Right renal cortex interstitium (tissue), 3 donors: ENCODE data around the gene CPED1. TPM values are rescaled to one million over a fixed set of nuclear protein-coding genes. Genes with fewer than 3 reads are reported as not detected.
"Not testable (repeated sequence)": the region's sequence is repeated elsewhere in the genome, so short reads cannot be mapped to it uniquely, and the experiment has no call there.

Experiments used
- DNase-seq, 3 donors: peaks; one replicate each; pipeline ENCODE4 v3.0.0-alpha.2; 2013; ENCODE audit warnings: low read depth in 3 of 3, low spot score in 2 of 3
- polyA plus RNA-seq, 3 donors: library from polyadenylated mRNA; unstranded; fragments of 120-200 nt; gene quantifications; one replicate each; pipeline ENCODE4 v1.2.1, GENCODE V29; 2013; ENCODE audit not compliant: insufficient read length in 3 of 3

Gene CPED1
- polyA plus RNA-seq, 3 donors, result 36.9 to 43.0 (median 42.1) TPM

DNA sequence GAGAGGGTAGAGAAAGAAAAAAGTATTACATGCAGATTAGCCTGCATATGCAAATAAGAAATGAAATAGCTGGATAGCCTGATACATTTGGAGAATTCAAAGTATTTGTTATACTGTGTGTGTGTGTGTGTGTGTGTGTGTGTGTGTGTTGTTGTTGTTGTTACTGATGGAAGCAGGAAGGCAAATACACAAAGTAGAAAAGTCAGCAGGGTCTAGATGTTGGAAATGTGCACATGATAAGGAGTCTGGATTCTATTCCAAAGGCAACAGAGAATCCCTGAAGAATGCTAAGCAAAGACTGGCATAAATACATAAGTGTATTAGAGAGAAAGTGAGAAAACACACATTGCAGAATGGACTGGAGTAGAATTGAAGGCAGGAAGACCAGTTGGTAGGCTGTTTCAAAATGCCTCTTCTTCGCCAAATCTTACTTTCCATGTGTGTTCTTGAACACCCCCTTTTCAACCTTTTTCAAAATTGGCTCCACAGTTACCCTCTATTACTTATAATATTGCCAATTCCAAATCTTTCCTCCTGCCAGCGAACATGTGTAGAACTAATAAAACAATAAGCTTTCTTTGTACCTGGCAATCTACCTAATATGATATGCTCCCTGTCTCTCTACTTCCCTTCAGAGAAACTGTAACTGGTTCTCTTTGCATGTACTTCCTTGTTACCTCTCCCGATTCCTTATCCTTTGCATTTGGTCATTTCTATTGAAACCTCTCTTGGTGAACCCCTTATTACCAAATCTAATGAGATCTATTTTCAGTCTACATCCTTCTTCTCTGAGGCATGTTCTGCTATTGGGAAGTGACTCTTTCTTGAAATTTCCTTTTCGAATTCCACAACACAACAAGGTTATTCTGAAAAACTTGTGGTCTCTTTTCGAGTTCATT is 6.2 kb downstream of the CPED1 start:
- no peak for DNase-seq

DNA sequence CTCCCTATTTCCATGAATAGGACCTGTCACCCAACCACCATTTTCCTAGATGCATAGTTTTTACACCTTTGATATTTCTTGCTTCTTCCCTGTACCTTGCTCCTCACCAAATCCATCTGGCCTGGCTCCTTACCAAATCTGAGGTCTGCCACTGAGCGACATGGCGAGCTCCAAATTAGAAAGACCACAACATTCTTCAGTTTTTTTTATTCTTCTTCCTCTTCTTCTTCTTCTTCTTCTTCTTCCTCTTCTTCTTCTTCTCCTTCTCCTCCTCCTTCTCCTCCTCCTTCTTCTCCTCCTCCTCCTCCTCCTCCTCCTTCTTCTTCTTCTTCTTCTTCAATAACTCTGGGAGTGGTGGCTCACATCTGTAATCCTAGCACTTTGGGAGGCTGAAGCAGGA is 7.1 kb downstream of the CPED1 start:
- no peak for DNase-seq

DNA sequence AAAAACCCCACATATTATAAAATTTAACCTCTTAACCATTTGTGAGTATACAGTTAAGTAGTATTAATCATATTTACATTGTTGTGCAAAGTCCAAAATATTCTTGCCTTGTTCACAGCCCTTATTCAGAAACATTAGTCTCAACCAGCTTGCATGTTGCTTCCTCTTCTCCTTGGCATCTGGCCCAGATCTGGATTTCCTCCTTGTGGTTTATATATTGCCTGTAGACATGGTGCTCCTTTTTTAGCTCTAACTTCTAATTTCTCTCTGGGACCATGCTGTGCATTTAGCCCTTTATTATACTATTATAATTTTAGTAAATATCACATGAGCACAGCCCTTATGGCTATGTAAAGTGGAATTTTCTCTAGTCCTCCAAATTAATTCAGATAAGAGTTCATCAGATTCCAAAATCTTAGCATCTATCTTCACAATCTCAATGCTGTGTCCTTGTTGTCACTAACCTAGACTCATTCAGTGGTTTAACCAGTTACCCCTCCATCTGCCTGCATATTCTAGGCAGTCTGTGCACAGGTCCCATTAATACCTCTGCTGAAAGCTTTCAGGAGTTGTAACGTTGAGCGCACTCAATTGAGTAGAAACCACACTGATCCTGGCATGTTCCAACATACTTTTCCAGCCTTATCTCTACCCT is 7.9 kb downstream of the CPED1 start:
- no peak for DNase-seq

DNA sequence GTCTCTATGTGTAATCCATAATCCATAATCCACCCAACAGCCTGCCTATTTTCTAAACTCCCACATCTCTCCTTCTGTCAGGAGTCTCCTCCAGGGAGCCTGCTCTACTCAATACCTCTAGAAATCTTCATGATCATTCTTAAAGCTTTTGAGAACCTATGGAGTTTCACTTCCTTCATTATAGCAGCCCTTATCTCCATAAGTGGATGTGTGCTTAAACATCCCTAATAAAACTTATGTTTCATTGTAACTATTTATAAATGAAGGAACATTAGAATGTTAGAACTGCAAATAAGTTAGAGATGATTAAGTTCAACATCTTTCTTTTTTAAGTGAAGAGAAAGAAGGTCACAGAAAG is 8.5 kb downstream of the CPED1 start:
- DNase-seq, result no peak

DNA sequence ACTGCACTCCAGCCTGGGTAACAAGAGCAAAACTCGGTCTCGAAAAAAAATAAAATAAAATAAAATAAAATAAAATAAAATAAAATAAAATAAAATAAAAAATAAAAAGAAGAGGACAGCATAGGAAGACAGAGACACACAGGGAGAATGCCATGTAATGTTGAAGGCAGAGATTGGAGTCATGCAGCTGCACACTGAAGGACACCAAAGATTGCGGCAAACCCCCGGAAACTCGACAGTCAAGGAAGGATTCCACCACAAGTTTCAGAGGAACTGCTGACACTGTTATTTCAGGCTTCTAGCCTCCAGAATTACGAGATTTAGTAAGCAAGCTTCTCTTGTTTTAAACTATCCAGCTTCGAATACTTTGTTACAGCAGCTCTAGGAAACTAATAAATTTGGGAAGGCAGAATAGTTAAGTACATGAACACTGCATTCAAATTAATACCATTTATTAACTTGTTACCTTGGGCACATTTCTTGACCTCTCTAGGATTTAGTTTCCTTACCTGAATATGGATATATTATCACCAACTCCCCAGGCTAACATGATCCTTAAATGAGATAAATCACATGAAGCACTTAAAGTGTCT is 9.5 kb downstream of the CPED1 start:
- DNase-seq, result no peak

DNA sequence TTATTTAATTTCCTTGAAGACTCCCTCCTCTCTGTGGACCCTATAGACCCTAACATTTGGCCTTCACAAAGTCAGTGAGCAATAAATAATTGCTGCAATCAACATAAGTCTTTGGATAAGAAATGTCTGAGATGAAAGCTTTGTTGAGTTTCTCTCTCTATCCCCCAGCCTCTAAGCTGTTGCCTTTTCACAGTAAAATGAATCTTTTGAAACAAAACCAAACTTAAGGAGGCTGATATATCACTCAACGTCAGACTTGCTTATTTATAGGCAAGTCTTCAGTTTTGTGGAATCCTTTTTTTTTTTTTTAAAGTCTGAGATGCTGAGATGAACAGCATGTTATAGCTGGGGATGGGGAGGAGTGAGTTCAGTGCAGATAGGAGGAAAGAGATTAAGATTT is 10.0 kb downstream of the CPED1 start:
- DNase-seq, result no peak

DNA sequence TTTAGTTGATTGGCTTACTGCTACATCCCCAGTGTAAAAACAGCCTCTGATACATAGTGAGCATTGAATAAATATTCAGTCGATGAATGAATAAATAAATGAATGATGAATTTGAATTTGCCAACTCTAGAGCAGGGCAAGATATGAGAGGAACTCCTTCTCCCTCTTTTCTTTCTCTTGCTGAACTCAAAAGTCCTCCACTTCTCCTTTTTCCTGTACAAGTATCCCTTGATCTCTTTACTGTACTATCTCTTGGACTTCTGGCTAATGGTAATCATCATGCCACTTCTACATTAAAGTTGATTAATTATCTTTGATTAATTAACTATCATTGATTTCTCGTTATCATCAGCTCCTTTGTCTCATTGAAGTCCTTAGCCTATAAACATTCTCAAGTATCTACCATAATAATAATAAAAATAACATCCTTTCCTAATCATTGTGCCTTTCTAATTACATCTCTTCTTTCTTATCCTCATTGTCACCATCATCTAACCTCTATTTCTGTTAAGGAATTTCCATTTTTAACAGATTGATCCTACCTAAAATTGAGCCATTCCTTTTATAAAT is 10.6 kb downstream of the CPED1 start:
- DNase-seq, result no peak

DNA sequence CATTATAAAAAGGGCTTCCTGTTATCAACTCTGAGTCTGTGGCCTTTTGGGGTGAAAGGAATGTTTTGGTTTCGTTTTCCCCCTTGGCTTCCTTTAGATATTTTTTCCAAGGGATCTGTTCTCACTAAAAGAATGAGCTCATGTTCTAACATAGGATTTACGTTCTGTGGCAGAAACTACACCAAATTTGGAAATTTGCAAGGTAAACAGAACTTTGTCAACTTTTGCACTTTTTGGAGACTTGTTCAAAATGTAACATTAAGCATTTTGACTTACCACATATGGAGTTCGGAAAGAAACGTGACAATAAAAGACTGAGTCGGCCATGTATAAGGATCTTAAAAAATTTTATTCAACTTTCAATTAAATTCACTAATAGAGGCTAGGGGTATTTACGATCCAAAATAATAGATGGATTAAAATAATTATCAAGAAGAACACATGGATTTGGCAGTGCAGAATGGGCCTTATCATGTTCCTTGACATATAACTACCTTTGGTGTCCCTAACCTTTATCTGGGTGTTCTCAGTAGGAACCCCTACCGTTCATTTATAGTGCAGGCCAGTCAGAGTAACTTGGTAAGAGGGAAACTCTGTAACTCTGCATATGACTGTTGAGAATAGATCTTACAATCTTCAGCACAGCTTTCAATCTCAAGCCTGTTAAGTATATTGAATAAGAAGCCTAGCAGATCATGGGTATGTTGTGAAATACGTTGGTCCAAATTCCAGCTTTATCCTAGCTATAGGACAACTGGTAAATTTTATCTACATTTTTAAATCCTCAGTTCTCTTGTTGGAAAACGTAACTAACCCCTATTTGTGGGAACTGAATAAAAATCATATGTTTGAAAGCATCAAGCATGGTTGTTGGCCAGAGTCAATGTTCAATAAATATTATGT is 11.8 kb downstream of the CPED1 start:
- DNase-seq, result no peak

DNA sequence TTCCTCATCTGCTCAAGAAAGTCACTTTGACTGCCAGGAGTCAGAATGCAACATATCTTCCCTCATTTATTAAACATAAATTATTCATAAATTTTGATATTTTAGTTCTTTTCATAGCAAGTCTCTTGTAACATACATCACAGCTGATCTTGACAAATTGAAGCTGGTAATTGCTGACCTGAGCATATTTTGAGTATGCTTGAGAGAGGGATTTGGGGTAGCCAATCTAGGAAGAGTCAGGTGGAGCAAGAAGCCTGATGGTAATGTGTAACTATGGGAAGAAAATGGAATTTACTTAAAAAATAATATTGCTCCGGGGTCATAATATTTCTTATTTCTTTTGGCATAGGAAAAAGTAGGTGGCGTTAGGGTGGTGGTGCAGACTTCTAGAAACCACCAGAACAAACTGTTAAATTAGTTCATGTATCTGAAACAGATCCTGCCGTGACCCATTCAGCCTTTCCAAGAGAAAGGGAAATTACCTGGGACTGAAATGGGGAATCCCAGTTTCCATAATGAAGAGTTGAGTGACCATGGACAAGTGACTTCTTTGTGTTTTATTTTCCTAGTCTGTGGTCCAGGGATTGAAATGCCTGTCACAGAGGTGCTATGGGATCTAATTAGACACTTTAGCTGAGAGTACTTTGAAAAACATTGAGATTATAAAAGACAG is 12.9 kb downstream of the CPED1 start:
- DNase-seq, result no peak

DNA sequence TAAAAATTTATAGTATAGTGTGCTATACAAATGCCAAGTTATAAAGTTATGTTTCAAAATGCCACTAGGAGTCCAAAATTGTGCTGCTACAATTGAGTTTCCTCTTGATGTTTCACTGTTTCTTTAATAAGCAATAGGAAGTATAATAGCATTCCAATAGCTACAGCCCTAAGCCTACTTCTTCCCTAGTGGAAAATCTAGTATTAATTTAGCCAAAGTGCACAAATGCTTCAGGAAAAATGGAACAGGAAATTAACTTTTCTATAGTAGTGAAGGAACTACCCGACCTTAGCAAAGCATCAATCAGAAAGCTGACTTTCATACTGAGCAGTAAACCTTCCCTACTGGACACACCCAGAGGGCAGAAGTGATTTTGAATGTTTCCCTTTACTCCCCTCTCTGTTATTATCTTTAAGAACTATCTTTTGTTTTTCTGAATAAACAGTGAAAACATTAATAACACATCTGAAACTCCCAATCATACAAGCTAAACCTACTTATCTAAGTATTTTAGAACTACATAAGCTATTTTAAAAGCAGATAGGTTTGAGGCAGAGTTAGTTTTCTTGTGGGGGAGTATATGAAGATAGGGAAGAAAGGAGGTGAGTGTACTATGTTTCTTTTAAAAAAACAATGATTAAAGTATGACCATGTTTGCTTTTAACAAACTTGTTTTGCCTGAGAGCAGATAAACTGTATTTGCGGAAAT is 13.7 kb downstream of the CPED1 start:
- no peak for DNase-seq

DNA sequence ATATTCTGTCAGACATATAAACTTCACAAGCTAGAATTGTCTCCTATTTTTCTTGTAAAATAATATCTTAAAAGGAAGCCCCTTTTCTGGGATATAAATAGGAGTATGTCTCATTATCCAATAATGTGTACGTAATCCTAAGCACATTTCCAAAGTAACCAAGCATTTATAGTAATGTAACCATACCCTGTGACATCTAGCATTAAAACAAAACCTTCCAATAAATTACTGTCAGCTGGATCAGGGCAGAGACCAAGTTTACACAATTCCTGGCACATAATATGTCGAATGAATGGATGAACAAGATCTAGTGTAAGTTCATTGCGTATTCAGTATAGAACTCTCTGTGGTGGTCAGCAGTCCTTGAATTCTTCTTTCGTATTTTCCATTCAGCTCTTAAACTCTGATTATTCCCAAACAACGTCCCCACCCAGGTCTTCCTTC is 14.3 kb downstream of the CPED1 start:
- no peak for DNase-seq

DNA sequence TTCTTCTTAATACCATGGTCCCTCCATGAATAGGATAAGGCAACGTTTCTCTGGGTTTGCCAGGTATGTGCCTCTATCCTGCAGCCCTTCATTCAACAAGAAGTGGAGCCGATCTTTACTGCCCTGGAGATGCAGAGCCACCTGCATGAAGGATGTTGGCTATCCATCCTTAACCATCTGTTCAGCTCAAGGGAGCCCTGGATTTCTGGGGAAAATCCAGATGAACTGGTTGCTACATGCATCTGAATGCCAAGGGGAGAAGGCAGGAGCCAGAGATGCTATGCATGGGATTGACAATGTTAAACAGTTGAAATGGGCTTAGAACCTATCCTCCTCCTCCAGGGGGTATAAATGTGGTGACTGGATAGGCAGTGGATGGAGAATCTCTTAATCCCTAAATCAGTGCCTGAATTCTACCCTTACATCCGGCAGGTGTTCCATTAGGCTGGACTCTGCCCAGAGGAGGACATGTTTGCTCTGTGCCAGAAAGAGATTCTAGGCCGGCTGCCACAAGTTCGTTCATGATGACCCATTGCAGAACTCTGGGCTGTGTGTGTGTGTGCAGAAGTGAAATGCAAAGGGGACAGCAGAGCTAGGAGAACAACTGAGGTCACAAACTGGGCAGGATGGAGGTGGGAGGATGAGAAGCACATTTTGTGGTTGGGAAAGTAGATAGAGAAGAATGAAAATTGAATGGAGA is 15.6 kb downstream of the CPED1 start:
- no peak for DNase-seq

DNA sequence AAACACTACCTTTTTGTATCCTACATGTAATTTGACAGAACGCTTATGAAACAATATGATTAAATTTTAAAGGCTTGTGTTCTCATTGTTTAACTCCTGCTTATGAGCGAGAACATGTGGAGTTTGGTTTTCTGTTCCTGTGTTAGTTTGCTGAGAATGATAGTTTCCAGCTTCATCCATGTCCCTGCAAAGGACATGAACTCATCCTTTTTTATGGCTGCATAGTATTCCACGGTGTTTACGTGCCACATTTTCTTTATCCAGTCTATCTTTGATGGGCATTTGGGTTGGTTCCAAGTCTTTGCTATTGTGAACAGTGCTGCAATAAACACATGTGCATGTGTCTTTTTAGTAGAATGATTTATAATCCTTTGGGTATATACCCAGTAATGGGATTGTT is 16.5 kb downstream of the CPED1 start:
- DNase-seq, result not testable (repeated sequence)

DNA sequence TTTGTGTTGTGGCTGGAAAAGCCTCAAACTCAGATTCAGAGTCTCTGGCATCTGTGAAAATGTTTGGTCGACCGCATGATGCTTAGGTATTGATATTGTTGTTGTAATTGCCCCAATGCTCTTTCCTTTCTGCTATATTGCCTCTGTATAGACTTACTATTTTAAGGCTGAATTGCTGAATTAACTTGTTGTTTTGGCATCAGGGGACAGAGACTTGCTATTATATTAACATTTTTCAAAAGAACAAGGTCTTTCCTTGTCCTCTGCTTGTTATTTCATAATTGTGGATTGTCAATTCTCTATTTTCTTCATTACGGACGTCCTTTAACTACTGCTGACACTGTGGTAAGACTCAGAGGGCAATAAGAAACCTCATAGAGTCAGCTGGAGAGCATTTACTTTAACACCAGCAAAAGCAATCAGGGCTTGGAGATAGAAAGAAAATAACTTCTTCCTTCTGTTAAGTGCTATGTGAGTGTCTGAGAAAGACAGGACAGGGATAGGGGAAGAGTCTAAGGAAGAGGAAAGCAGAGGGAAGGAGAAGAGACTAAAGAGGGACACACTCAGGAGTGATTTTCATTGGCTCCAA is 17.6 kb downstream of the CPED1 start:
- DNase-seq, result no peak

DNA sequence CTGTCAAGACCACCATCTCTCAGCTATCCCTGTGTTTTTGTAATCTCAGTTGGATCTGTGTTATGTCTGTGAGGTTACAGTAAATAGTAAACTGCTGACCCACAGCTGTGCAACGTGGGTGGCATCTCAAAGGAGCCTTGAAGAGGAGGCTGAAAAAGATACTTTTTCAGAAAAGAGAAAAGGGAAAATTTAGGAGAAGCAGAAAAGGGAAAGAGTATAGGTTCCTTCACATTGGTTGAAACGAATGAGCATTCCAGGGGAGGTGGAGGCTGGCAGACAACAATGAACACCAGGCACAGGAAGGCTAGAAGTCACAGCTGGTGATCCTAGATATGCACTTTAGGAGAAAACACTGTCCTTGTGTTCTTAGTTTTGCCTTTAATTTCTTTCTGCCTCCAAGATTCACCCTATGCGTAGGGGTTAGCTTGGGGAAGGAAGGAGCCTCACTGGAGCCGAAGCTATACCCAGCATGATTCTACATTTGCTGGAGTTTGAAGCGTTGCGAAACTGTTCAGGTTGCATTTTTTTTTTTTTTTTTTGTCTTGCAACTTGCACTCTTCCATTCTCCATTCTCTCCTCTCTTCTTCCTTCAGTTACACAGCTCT is 18.3 kb downstream of the CPED1 start:
- DNase-seq, result no peak

DNA sequence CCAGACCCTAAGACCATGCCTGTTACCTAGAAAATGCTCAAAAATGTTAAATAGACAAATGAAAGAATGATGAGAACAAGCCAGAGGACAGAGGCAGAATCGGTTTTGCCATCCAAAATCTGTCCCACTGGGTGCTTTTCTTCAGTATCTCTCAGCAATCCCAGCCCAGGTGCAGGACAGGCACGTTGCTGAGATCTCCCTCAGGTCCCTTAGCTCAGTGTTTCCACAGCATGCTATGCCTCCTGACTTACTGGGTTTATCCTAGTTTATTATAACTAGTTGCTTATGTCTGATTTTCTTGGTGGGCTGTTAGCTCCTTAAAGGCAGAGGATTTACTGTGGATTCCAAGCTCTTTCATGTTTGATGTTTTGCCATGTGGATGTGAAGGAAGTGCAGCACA is 20.3 kb downstream of the CPED1 start:
- no peak for DNase-seq

DNA sequence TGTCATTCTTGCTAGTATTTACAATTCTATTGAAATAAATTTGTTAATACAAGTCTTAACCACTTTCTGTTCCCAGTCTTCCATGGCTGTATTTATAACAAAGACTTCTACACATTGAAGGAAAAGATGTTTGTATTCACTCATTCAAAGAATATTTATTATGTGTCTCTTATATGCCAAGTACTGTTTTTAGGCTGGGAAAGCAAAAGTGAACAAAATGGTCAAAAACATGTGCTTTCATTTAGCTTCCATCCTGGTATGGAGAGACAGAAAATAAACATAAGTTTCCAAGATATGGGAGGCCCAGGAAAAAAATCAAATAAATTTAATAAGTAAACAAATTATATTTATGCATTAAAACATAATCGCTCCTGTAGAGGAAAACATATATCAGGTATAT is 22.9 kb downstream of the CPED1 start:
- no peak for DNase-seq
